HepG2 (cell line): ENCODE results near the gene ITM2B. TPM values are rescaled to one million over a fixed set of nuclear protein-coding genes. Genes with fewer than 3 reads are reported as not detected.
A peak's percentile ranks its signal among the peaks of the same experiment; 100 is the strongest.

Experiments
- AGO1 ChIP-seq: fragments of 200-400 bp; formaldehyde crosslinking; IDR thresholded peaks from 2 replicates; pipeline ENCODE4 v1.6.1; 2017; ENCODE audit warnings: mild to moderate bottlenecking, low read depth, low read length, moderate library complexity; ENCODE audit not compliant: poor library complexity, severe bottlenecking
- AHR ChIP-seq: IDR thresholded peaks from 2 replicates; pipeline ENCODE4 v1.6.1; 2018; ENCODE audit warnings: missing genetic modification reagents, missing compliant biosample characterization
- ARHGAP35 ChIP-seq: sonication (generic); formaldehyde crosslinking; IDR thresholded peaks from 2 replicates; pipeline ENCODE4 v1.9.0; 2022; ENCODE audit warnings: mild to moderate bottlenecking, inconsistent platforms, moderate library complexity, missing genetic modification reagents, borderline replicate concordance
- CBFB ChIP-seq: sonication (generic); formaldehyde crosslinking; IDR thresholded peaks from 2 replicates; pipeline ENCODE4 v1.4.0; 2020; ENCODE audit warnings: missing genetic modification reagents
- EZH2 ChIP-seq: conservative IDR thresholded peaks from 2 replicates; pipeline ENCODE4 v1.6.1; 2012; ENCODE audit warnings: mild to moderate bottlenecking, low read depth, low read length, moderate library complexity
- FIP1L1 ChIP-seq: fragments of 200-400 bp; formaldehyde crosslinking; IDR thresholded peaks from 2 replicates; pipeline ENCODE4 v1.6.1; 2018; ENCODE audit warnings: low read depth, mild to moderate bottlenecking, low read length, moderate library complexity, borderline replicate concordance; ENCODE audit not compliant: insufficient read depth
- GATAD2A ChIP-seq: IDR thresholded peaks from 2 replicates; pipeline ENCODE4 v1.6.1; 2016
- GMEB1 ChIP-seq: sonication (generic); formaldehyde crosslinking; IDR thresholded peaks from 2 replicates; pipeline ENCODE4 v1.5.1; 2020; ENCODE audit warnings: missing genetic modification reagents, mild to moderate bottlenecking, borderline replicate concordance
- GZF1 ChIP-seq: sonication (generic); formaldehyde crosslinking; IDR thresholded peaks from 2 replicates; pipeline ENCODE4 v1.5.1; 2020; ENCODE audit warnings: mild to moderate bottlenecking, missing genetic modification reagents
- HIVEP1 ChIP-seq: sonication (generic); formaldehyde crosslinking; IDR thresholded peaks from 2 replicates; pipeline ENCODE4 v1.4.0; 2020; ENCODE audit warnings: mild to moderate bottlenecking, missing genetic modification reagents
- HMG20B ChIP-seq: conservative IDR thresholded peaks from 2 replicates; pipeline ENCODE4 v1.6.1; 2016; ENCODE audit warnings: missing genetic modification reagents, missing compliant biosample characterization
- HOXA7 ChIP-seq: sonication (generic); formaldehyde crosslinking; IDR thresholded peaks from 2 replicates; pipeline ENCODE4 v1.8.1; 2022; ENCODE audit warnings: mild to moderate bottlenecking, missing genetic modification reagents, moderate library complexity
- HOXA9 ChIP-seq: sonication (generic); formaldehyde crosslinking; IDR thresholded peaks from 2 replicates; pipeline ENCODE4 v1.8.1; 2022; ENCODE audit warnings: missing genetic modification reagents, mild to moderate bottlenecking, moderate library complexity, borderline replicate concordance
- MIXL1 ChIP-seq: IDR thresholded peaks from 2 replicates; pipeline ENCODE4 v1.6.1; 2016
- MLX ChIP-seq: IDR thresholded peaks from 2 replicates; pipeline ENCODE4 v1.6.1; 2016
- NFRKB ChIP-seq: fragments of 450-650 bp; IDR thresholded peaks from 2 replicates; pipeline ENCODE4 v1.6.1; 2017
- RORA ChIP-seq: sonication (generic); formaldehyde crosslinking; IDR thresholded peaks from 2 replicates; pipeline ENCODE4 v1.5.0; 2020; ENCODE audit warnings: mild to moderate bottlenecking, missing genetic modification reagents, moderate library complexity
- SKI ChIP-seq: fragments of 450-650 bp; IDR thresholded peaks from one replicate; pipeline ENCODE4 v1.6.1; 2018; ENCODE audit warnings: mild to moderate bottlenecking; ENCODE audit not compliant: partially characterized antibody
- SMARCE1 ChIP-seq: fragments of 450-650 bp; IDR thresholded peaks from 2 replicates; pipeline ENCODE4 v1.6.1; 2017; ENCODE audit warnings: borderline replicate concordance
- TAF15 ChIP-seq: fragments of 200-400 bp; formaldehyde crosslinking; IDR thresholded peaks from one replicate; pipeline ENCODE4 v1.6.1; 2018; ENCODE audit warnings: mild to moderate bottlenecking, low read depth, low read length; ENCODE audit not compliant: poor library complexity, severe bottlenecking
- TCF7 ChIP-seq: sonication (generic); IDR thresholded peaks from 2 replicates; pipeline ENCODE4 v1.6.1; 2016; ENCODE audit warnings: antibody characterized with exemption, low read depth
- TEAD3 ChIP-seq: optimal IDR thresholded peaks from 2 replicates; pipeline ENCODE3; 2016; ENCODE audit warnings: borderline replicate concordance
- ZNF597 ChIP-seq: sonication (generic); formaldehyde crosslinking; IDR thresholded peaks from 2 replicates; pipeline ENCODE4 v1.5.0; 2020; ENCODE audit warnings: missing genetic modification reagents
- ZNF609 ChIP-seq: sonication (generic); formaldehyde crosslinking; IDR thresholded peaks from 2 replicates; pipeline ENCODE4 v1.4.0; 2020; ENCODE audit warnings: mild to moderate bottlenecking, missing genetic modification reagents, borderline replicate concordance
- ZNF678 ChIP-seq: sonication (generic); formaldehyde crosslinking; IDR thresholded peaks from 2 replicates; pipeline ENCODE4 v1.4.0; 2020; ENCODE audit warnings: mild to moderate bottlenecking, missing genetic modification reagents
- ZNF777 ChIP-seq: sonication (generic); formaldehyde crosslinking; IDR thresholded peaks from 2 replicates; pipeline ENCODE4 v1.4.0; 2020; ENCODE audit warnings: missing genetic modification reagents
- polyA plus RNA-seq, 8 experiments: library from polyadenylated mRNA; depleted of rRNA in 3 of 8; stranded (reverse) in 7 of 8; unstranded in 1 of 8; fragments of >200 nt; fragmentation: Illumina TruSeq in 4 of 8; extraction: Trizol in 4 of 8; gene quantifications; 2 replicates each; pipeline versions ENCODE4 v1.2.1 to v1.2.3, GENCODE V29; 2011 to 2016; ENCODE audit warnings: low read depth in 4 of 8, missing spikeins in 1 of 8, mixed read lengths in 1 of 8; ENCODE audit not compliant: insufficient read depth in 1 of 8
- total RNA-seq, 5 experiments: library from RNA; depleted of rRNA; stranded (reverse); fragments of >200 nt; fragmentation: Illumina TruSeq; extraction: Trizol; gene quantifications; 2 replicates each; pipeline ENCODE4 v1.2.3, GENCODE V29; 2016; ENCODE audit warnings: low read depth in 1 of 5

Gene ITM2B
- total and polyA plus RNA-seq, 2 of the 13 experiments (the other 11 are each of a cell fraction or from before 2014, with no cell fraction given) = 158 to 373 TPM

- no peak for TF ChIP-seq MLX (CRISPR knock-in tag)
- TF ChIP-seq HOXA9 (CRISPR knock-in tag) = no peak
- TF ChIP-seq ZNF678 (CRISPR knock-in tag) = no peak
- TF ChIP-seq RORA = peak; percentile 73; the same call in 1 of the 2 replicates
- TF ChIP-seq TCF7 = peak; percentile 37; the same call in 1 of the 2 replicates
- TF ChIP-seq EZH2 = no peak
- no peak for TF ChIP-seq HIVEP1 (CRISPR knock-in tag)
- no peak for TF ChIP-seq SMARCE1
- TF ChIP-seq HMG20B (CRISPR knock-in tag) = no peak
- no peak for TF ChIP-seq FIP1L1
- TF ChIP-seq GMEB1 (CRISPR knock-in tag) = no peak
- no peak for TF ChIP-seq MIXL1 (CRISPR knock-in tag)
- TF ChIP-seq ZNF777 (CRISPR knock-in tag) = no peak
- TF ChIP-seq TAF15 = no peak
- no peak for TF ChIP-seq ARHGAP35 (CRISPR knock-in tag)
- TF ChIP-seq GATAD2A (CRISPR knock-in tag) = peak; percentile 66
- no peak for TF ChIP-seq SKI
- no peak for TF ChIP-seq HOXA7 (CRISPR knock-in tag)
- no peak for TF ChIP-seq AHR
- no peak for TF ChIP-seq ZNF597 (CRISPR knock-in tag)
- TF ChIP-seq ZNF609 (CRISPR knock-in tag) = peak; percentile 61; the same call in 1 of the 2 replicates
- TF ChIP-seq GZF1 (CRISPR knock-in tag) = no peak
- no peak for TF ChIP-seq NFRKB
- no peak for TF ChIP-seq TEAD3 (CRISPR knock-in tag)
- no peak for TF ChIP-seq CBFB (CRISPR knock-in tag)
- TF ChIP-seq AGO1 = no peak
Measured at GRCh38 chr13:48253849-48254248, 20.8 kb downstream of the ITM2B start (continued).
